ENCODE results near the gene DECR2.
"Not testable (repeated sequence)": the region's sequence is repeated elsewhere in the genome, so short reads cannot be mapped to it uniquely, and the experiment has no call there.

Gene DECR2

GRCh38 chr16:367333-367903 lies 34.3 kb upstream of the DECR2 start:
- DNase-seq, result no peak

- DNase-seq, result no peak
Observed at GRCh38 chr16:368388-369158, 33.1 kb upstream of the DECR2 start.

GRCh38 chr16:369275-369865 lies 32.3 kb upstream of the DECR2 start:
- DNase-seq, result no peak

GRCh38 chr16:369866-370436 lies 31.7 kb upstream of the DECR2 start:
- DNase-seq, result no peak

GRCh38 chr16:370443-370842 lies 31.2 kb upstream of the DECR2 start, which contains the start of gene MRPL28:
MRPL28 (minus strand) TSS chr16:370538; CDS start chr16:370218, 320 bp downstream.
- DNase-seq, result peak; percentile 95

GRCh38 chr16:370979-371514 lies 30.6 kb upstream of the DECR2 start:
- no peak for DNase-seq

- DNase-seq, result no peak
Observed at GRCh38 chr16:371515-372301, 30.0 kb upstream of the DECR2 start.

- DNase-seq, result no peak
Observed at GRCh38 chr16:372302-372983, 29.2 kb upstream of the DECR2 start.

GRCh38 chr16:373020-373598 lies 28.6 kb upstream of the DECR2 start:
- DNase-seq, result no peak

- no peak for DNase-seq
Observed at GRCh38 chr16:373848-374615, 27.7 kb upstream of the DECR2 start.

- no peak for DNase-seq
Observed at GRCh38 chr16:374616-374926, 27.1 kb upstream of the DECR2 start.

- no peak for DNase-seq
Observed at GRCh38 chr16:375212-375611, 26.5 kb upstream of the DECR2 start.

- DNase-seq, result no peak
Observed at GRCh38 chr16:375927-376816, 25.5 kb upstream of the DECR2 start.

- DNase-seq, result no peak
Observed at GRCh38 chr16:376817-377418, 24.8 kb upstream of the DECR2 start.

- no peak for DNase-seq
Observed at GRCh38 chr16:377419-377951, 24.2 kb upstream of the DECR2 start.

GRCh38 chr16:378113-378820 lies 23.4 kb upstream of the DECR2 start:
- not testable (repeated sequence) for DNase-seq

- no peak for DNase-seq
Observed at GRCh38 chr16:378821-379182, 22.9 kb upstream of the DECR2 start.

- DNase-seq, result no peak
Observed at GRCh38 chr16:379183-379960, 22.3 kb upstream of the DECR2 start.
